GM19452 (cell line): Measurements from ENCODE around the gene BTAF1.

Source experiments
- ATAC-seq: cut with Tn5 transposase; IDR thresholded peaks from one replicate; pipeline ENCODE4 v1.9.1; 2021; ENCODE audit not compliant: unreplicated experiment

The BTAF1 gene

DNA sequence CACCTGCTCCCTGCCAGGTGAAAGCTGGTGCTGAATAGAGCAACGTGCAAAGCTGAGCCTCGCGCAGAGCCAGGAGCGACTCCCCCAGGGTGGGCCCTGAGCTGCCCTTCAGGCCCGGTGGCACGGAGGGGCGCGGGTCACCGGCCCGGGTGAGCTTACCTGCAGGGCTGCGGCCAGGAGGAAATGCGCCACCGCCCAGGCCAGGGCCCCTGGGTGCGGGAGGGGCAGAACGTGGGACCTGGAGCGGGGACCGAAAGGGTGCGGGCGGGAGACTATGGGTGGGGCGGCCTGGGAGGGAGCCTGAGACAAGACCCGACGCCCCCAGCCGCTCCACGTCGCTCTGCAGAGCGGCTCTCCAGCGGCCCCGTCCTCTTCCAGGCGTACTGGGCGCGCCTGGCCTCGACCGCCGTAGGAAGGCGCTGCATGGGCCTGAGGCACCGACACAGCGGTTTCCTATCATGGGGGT lies 122.1 kb downstream of the BTAF1 start:
- no peak for ATAC-seq

- ATAC-seq = no peak
These were observed 123.6 kb downstream of the BTAF1 start for GRCh38 chr10:92047215-92047614.

DNA sequence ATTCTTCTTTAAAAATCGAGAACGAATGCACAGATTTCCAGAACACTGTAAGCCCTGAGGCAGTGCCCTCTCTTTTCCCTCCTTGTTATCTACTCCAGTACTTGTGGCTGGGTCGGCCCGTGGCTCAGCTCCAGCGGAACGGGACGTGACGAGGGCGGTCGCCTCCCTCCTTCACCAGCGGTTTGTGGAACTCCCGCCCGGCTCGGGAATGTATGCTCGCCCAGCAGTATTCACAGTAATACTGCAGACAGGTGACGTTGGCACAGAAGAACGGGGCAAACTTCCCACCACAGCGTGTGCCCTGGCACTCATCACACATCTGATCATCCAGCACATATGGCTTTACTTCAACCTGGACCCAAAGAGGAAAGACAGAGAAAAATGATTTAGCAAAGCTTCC lies 128.5 kb downstream of the BTAF1 start:
- ATAC-seq = no peak

- ATAC-seq = no peak
These were observed 129.2 kb downstream of the BTAF1 start for GRCh38 chr10:92052741-92053140.

- ATAC-seq = no peak
These were observed 131.2 kb downstream of the BTAF1 start for GRCh38 chr10:92054807-92055206.

DNA sequence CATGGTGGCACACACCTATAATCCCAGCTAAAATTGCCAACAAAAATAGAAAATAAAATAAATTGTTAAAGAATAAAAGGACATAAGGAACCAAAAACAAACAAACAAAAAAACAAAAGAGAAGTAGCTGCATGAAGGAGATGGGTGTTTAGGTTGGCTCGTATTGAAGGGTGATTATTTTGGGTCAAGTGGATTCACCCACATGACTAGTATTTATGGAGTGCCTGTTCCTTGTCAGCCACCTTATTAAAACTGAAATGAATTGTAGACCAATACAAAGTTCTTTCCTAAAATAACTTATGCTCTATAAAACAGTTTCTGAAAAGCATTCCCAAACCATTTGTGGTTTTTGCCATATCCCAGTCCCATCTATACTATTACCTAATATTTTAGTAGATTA lies 138.7 kb downstream of the BTAF1 start:
- ATAC-seq = no peak

- no peak for ATAC-seq
These were observed 140.9 kb downstream of the BTAF1 start for GRCh38 chr10:92064506-92064905.

DNA sequence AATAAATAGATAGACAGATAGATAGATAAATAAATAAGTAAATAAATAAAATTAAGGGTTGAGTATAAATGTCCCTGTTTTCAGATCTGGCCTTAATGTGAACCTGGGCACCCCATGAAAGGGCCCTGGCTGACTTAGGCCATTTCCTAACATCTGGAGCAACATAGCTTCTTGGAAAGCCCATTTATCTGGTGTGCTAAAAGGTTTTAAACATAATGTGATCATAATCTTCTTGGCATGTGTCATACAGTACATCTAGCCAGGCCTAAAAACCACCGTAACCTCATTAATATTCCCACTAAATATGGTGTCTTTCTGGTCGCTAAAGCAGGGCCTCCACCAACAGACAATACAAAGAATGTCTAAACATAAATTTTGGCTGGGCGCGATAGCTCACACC lies 142.8 kb downstream of the BTAF1 start:
- no peak for ATAC-seq

DNA sequence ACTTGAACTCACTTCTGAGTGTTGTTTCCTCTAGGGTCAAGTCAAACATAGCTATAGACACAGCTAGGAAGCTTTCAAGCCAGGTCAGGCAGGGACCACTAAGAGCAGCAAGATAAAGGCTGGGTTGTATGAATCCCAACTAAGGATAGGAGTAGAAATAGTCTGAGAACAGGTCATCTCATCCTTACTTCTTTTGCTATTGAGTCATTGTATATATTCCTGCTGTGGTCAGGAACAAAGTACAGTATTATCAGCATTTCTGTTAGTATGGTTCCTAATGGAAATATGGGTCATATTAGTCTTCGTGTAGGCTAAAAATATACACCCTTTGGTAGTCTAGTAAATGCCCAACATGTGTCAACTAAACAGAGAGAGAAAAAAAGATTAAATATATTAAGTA lies 145.3 kb downstream of the BTAF1 start:
- no peak for ATAC-seq

DNA sequence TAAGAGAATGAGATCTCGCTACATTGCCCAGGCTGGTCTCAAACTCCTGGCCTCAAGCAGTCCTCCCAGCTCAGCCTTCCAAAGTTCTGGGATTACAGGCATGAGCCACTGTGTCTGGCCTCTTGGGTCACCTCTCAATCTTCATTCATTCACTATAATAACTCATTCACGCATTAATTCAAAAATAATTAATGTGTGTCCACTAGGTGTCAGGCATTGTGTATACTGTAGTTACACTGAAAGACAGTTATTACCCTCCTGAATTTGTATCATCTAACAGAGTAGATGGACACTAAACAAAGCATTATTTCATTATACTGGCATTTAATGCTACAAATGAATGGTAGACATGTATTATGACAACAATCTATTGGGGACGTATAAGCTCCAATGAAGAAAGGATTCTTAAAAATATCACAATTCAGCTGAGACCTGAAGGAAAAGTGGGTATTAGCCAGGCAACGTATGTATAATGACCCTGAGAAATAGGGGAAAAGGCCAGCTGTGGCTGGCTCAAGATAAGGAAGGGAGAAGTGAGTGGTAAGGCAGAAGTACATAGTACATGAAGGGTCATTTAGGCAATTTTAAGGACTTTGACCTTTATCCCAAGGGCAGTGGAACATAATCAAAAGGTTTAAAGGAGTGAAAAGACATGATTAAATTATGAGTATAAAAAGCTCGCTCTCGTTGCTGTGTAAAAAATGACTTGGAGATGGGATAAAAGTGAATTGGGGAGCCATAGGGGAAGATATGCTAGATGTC lies 150.7 kb downstream of the BTAF1 start:
- ATAC-seq = no peak

DNA sequence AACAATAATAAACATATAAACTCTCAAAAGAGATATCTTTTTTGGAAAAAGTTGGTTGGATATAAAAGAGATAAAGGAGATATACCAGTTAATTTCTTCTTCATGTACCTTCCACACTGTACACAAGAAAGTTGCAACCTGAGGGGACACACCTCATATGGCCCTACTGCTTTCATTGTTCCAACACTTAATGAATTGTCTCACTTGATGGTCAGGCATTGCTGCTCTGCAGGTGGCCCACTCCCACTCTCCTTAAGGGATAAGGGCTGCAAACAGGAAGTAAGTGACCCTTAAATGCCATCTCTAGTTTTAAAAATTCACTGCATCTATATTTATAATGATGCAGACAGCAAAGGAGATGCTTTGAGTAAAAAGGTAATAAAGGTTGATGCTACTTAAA lies 152.3 kb downstream of the BTAF1 start:
- no peak for ATAC-seq

DNA sequence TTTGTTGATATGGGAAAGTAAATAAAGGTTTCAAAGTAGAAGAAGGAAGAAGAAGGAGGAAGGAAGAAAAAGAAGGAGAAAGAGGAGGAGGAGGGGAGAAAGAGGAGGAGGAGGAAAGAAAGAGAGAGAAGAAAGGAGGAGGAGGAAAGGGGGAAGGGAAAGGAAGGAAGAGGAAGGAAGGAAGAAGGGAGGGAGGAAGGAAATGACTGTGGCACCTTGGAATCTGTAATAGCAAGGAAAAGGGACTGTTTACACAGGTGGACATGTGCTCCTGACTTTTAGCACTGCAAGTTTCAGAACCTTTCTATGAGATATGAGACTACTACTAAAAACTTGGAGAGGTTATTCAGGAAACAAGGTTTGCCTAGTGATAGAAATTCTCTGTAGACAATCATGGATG lies 153.2 kb downstream of the BTAF1 start:
- ATAC-seq = no peak

GRCh38 chr10:92079003-92079402 lies 155.4 kb downstream of the BTAF1 start:
- ATAC-seq = no peak
